ENCODE data around the gene CYSRT1.

DNA sequence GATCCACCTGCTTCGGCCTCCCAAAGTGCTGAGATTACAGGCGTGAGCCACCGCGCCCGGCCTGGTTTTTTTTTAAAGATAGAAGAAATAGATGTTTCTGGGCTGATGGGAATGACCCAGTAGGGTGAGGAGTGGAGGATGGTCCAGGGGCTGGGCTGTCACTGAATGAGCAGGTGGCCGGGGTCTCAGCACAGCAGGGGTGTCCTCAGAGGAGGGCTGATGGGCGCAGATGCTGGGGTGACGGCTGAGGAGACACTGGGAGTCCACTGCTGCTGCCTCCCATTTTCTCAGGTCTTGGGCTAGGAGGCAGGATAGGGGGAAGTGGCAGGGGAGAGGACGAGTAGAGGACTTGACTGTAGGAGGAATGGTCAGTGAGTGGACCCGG is 50.2 kb downstream of the CYSRT1 start:
- TF ChIP-seq, protein P1, sequence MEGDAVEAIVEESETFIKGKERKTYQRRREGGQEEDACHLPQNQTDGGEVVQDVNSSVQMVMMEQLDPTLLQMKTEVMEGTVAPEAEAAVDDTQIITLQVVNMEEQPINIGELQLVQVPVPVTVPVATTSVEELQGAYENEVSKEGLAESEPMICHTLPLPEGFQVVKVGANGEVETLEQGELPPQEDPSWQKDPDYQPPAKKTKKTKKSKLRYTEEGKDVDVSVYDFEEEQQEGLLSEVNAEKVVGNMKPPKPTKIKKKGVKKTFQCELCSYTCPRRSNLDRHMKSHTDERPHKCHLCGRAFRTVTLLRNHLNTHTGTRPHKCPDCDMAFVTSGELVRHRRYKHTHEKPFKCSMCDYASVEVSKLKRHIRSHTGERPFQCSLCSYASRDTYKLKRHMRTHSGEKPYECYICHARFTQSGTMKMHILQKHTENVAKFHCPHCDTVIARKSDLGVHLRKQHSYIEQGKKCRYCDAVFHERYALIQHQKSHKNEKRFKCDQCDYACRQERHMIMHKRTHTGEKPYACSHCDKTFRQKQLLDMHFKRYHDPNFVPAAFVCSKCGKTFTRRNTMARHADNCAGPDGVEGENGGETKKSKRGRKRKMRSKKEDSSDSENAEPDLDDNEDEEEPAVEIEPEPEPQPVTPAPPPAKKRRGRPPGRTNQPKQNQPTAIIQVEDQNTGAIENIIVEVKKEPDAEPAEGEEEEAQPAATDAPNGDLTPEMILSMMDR (IDR thresholded peaks at IDR 0.05), result no peak
- TF ChIP-seq, protein P2, sequence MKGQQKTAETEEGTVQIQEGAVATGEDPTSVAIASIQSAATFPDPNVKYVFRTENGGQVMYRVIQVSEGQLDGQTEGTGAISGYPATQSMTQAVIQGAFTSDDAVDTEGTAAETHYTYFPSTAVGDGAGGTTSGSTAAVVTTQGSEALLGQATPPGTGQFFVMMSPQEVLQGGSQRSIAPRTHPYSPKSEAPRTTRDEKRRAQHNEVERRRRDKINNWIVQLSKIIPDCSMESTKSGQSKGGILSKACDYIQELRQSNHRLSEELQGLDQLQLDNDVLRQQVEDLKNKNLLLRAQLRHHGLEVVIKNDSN (IDR thresholded peaks at IDR 0.05; ENCODE audit: borderline replicate concordance, low read depth), result no peak
- TF ChIP-seq SMC3 (IDR thresholded peaks at IDR 0.05; ENCODE audit: low read depth, low read length), result no peak
- TF ChIP-seq POLR2AphosphoS5 (IDR thresholded peaks at IDR 0.05; ENCODE audit: low read depth, low read length), result no peak
- TF ChIP-seq, protein P3, sequence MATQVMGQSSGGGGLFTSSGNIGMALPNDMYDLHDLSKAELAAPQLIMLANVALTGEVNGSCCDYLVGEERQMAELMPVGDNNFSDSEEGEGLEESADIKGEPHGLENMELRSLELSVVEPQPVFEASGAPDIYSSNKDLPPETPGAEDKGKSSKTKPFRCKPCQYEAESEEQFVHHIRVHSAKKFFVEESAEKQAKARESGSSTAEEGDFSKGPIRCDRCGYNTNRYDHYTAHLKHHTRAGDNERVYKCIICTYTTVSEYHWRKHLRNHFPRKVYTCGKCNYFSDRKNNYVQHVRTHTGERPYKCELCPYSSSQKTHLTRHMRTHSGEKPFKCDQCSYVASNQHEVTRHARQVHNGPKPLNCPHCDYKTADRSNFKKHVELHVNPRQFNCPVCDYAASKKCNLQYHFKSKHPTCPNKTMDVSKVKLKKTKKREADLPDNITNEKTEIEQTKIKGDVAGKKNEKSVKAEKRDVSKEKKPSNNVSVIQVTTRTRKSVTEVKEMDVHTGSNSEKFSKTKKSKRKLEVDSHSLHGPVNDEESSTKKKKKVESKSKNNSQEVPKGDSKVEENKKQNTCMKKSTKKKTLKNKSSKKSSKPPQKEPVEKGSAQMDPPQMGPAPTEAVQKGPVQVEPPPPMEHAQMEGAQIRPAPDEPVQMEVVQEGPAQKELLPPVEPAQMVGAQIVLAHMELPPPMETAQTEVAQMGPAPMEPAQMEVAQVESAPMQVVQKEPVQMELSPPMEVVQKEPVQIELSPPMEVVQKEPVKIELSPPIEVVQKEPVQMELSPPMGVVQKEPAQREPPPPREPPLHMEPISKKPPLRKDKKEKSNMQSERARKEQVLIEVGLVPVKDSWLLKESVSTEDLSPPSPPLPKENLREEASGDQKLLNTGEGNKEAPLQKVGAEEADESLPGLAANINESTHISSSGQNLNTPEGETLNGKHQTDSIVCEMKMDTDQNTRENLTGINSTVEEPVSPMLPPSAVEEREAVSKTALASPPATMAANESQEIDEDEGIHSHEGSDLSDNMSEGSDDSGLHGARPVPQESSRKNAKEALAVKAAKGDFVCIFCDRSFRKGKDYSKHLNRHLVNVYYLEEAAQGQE (IDR thresholded peaks at IDR 0.05; ENCODE audit: low read depth, low read length), result no peak
- TF ChIP-seq EP300 (IDR thresholded peaks at IDR 0.05; ENCODE audit: borderline replicate concordance in 1 of 2, low read depth in 1 of 2, low read length in 1 of 2), result no peak
- no peak for TF ChIP-seq FOSL2 (IDR thresholded peaks at IDR 0.05; ENCODE audit: borderline replicate concordance, low read depth)
- TF ChIP-seq, protein P4, sequence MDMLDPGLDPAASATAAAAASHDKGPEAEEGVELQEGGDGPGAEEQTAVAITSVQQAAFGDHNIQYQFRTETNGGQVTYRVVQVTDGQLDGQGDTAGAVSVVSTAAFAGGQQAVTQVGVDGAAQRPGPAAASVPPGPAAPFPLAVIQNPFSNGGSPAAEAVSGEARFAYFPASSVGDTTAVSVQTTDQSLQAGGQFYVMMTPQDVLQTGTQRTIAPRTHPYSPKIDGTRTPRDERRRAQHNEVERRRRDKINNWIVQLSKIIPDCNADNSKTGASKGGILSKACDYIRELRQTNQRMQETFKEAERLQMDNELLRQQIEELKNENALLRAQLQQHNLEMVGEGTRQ (IDR thresholded peaks at IDR 0.05; ENCODE audit: borderline replicate concordance, low read depth, low read length), result no peak
- TF ChIP-seq JUND (IDR thresholded peaks at IDR 0.05), result no peak
- TF ChIP-seq EZH2phosphoT487 (IDR thresholded peaks at IDR 0.05; ENCODE audit: borderline replicate concordance, low read depth), result no peak
